HepG2 (cell line): ENCODE measurements around the gene MYADML2. TPM values are rescaled to one million over a fixed set of nuclear protein-coding genes. Genes with fewer than 3 reads are reported as not detected.

Experiments used
- GPN1 ChIP-seq: sonication (generic); formaldehyde crosslinking; IDR thresholded peaks from 2 replicates; pipeline ENCODE4 v1.5.1; 2020; ENCODE audit warnings: missing genetic modification reagents, borderline replicate concordance
- NCOR1 ChIP-seq: fragments of 200-600 bp; sonication (generic); IDR thresholded peaks from 2 replicates; pipeline ENCODE4 v1.7.0; 2017; ENCODE audit warnings: antibody characterized with exemption, low read length, borderline replicate concordance
- NFE2 ChIP-seq: sonication (generic); formaldehyde crosslinking; IDR thresholded peaks from 2 replicates; pipeline ENCODE4 v1.4.0; 2020; ENCODE audit warnings: missing genetic modification reagents
- NFKB2 ChIP-seq: sonication (generic); formaldehyde crosslinking; IDR thresholded peaks from 2 replicates; pipeline ENCODE4 v1.4.0; 2020; ENCODE audit warnings: missing genetic modification reagents, borderline replicate concordance
- NR1H2 ChIP-seq: sonication (generic); formaldehyde crosslinking; IDR thresholded peaks from 2 replicates; pipeline ENCODE4 v1.8.1; 2022; ENCODE audit warnings: low read depth, missing genetic modification reagents, borderline replicate concordance
- PCBP1 ChIP-seq: fragments of 200-400 bp; formaldehyde crosslinking; IDR thresholded peaks from 2 replicates; pipeline ENCODE4 v1.6.1; 2017; ENCODE audit warnings: mild to moderate bottlenecking, low read depth, low read length, borderline replicate concordance
- PRDM10 ChIP-seq: sonication (generic); formaldehyde crosslinking; IDR thresholded peaks from 2 replicates; pipeline ENCODE4 v1.4.0; 2020; ENCODE audit warnings: low read depth, missing genetic modification reagents
- RXRB ChIP-seq: IDR thresholded peaks from 2 replicates; pipeline ENCODE4 v1.6.1; 2016; ENCODE audit warnings: borderline replicate concordance, missing genetic modification reagents, missing compliant biosample characterization
- SAP130 ChIP-seq: IDR thresholded peaks from 2 replicates; pipeline ENCODE4 v1.6.1; 2016; ENCODE audit warnings: low read depth
- SNAPC2 ChIP-seq: sonication (generic); formaldehyde crosslinking; IDR thresholded peaks from 2 replicates; pipeline ENCODE4 v1.8.1; 2022; ENCODE audit warnings: mild to moderate bottlenecking, missing genetic modification reagents
- TFE3 ChIP-seq: IDR thresholded peaks from 2 replicates; pipeline ENCODE4 v1.6.1; 2016
- TOE1 ChIP-seq: sonication (generic); formaldehyde crosslinking; IDR thresholded peaks from 2 replicates; pipeline ENCODE4 v1.4.0; 2020; ENCODE audit warnings: mild to moderate bottlenecking, missing genetic modification reagents
- ZBTB2 ChIP-seq: sonication (generic); formaldehyde crosslinking; IDR thresholded peaks from 2 replicates; pipeline ENCODE4 v1.8.0; 2022; ENCODE audit warnings: low read depth, missing genetic modification reagents
- ZNF639 ChIP-seq: conservative IDR thresholded peaks from 2 replicates; pipeline ENCODE4 v1.6.1; 2018; ENCODE audit warnings: missing genetic modification reagents
- ZNF746 ChIP-seq: sonication (generic); formaldehyde crosslinking; IDR thresholded peaks from 2 replicates; pipeline ENCODE4 v1.8.0; 2022; ENCODE audit warnings: mild to moderate bottlenecking, missing genetic modification reagents
- ZNF775 ChIP-seq: sonication (generic); formaldehyde crosslinking; IDR thresholded peaks from 2 replicates; pipeline ENCODE4 v1.4.0; 2020; ENCODE audit warnings: missing genetic modification reagents, mild to moderate bottlenecking, moderate library complexity, borderline replicate concordance
- polyA plus RNA-seq, 8 experiments: library from polyadenylated mRNA; depleted of rRNA in 3 of 8; stranded (reverse) in 7 of 8; unstranded in 1 of 8; fragments of >200 nt; fragmentation: Illumina TruSeq in 4 of 8; extraction: Trizol in 4 of 8; gene quantifications; 2 replicates each; pipeline versions ENCODE4 v1.2.1 to v1.2.3, GENCODE V29; 2011 to 2016; ENCODE audit warnings: low read depth in 4 of 8, missing spikeins in 1 of 8, mixed read lengths in 1 of 8; ENCODE audit not compliant: insufficient read depth in 1 of 8
- total RNA-seq, 5 experiments: library from RNA; depleted of rRNA; stranded (reverse); fragments of >200 nt; fragmentation: Illumina TruSeq; extraction: Trizol; gene quantifications; 2 replicates each; pipeline ENCODE4 v1.2.3, GENCODE V29; 2016; ENCODE audit warnings: low read depth in 1 of 5

The MYADML2 gene
- total and polyA plus RNA-seq, 2 of the 13 experiments (the other 11 are each of a cell fraction or from before 2014, with no cell fraction given): not detected

GRCh38 chr17:81966343-81967243 is 19.6 kb upstream of the MYADML2 start (continued):
- TF ChIP-seq SAP130 (peak; percentile 98), NFE2 (CRISPR knock-in tag) (no peak), NCOR1 (no peak; the same call in none of the 2 replicates), NR1H2 (CRISPR knock-in tag) (0 out of 2 replicates have a peak, but pooled peaks have one; percentile 15), ZBTB2 (peak; percentile 64; the same call in 1 of the 2 replicates), ZNF639 (CRISPR knock-in tag) (peak; percentile 87; the same call in 1 of the 2 replicates), NFKB2 (CRISPR knock-in tag) (peak; percentile 48; the same call in 1 of the 2 replicates), ZNF775 (CRISPR knock-in tag) (peak; percentile 39; the same call in 1 of the 2 replicates), ZNF746 (CRISPR knock-in tag) (peak; percentile 94), TOE1 (no peak; the same call in 1 of the 2 replicates), GPN1 (no peak), SNAPC2 (CRISPR knock-in tag) (no peak; the same call in 1 of the 2 replicates), TFE3 (CRISPR knock-in tag) (peak; percentile 74; the same call in 1 of the 2 replicates), RXRB (CRISPR knock-in tag) (peak; percentile 92), PRDM10 (0 out of 2 replicates have a peak, but pooled peaks have one; percentile 64), PCBP1 (peak; percentile 82)
